HG02610 (cell line): Measurements from ENCODE around the gene PCA3.
A peak's percentile ranks its signal among the peaks of the same experiment; 100 is the strongest.
"Not testable (repeated sequence)": the region's sequence is repeated elsewhere in the genome, so short reads cannot be mapped to it uniquely, and the experiment has no call there.

Source experiments
- ATAC-seq: cut with Tn5 transposase; IDR thresholded peaks from one replicate; pipeline ENCODE4 v1.9.1; 2021; ENCODE audit warnings: mild to moderate bottlenecking, moderate library complexity; ENCODE audit not compliant: unreplicated experiment

The PCA3 gene

DNA sequence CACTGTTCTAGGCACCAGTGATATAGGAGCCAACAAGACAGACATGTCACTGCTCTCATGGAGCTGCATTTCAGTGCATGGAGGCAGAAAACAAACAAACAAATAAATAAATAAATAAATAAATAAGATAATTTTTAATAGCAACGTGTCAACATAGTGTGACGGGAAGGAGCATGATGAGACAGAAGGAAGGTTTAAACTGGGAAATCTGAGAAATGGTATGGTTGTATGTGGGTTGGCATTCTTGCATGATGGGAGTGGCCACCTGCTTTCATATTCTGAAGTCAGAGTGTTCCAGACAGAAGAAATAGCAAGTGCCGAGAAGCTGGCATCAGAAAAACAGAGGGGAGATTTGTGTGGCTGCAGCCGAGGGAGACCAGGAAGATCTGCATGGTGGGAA, at the start of gene PCA3:
Gene PCA3, plus strand, starts transcription at position 301 of the 400 bp plus-strand sequence.
- no peak for ATAC-seq

DNA sequence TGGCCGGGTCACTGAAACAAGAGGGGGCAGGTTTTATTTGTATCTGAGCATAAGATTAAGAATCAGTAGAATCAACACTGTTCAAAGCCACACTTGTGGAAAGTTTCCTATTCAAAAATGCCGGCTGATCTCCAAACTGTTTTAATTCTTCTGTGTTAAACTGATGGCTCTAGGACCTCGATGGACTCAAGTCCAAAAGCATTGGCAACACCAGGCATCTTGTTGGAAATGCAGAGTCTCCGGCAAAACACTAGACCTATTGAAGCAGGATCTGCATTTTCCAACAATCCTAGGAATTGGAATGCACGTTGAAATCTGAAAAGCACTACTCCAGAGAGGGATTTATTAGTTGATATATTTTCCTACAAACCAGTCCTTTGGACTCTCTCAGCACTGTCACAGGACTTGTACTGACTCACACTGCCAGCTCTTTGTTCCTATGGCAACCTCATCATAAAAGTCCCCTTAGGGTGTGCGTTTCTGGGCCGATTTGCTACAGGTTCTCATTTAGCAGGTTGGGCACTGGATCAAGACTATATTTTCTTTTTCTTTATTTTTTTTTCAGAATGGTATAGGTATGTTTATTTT, 48.1 kb upstream of the PCA3 start:
- no peak for ATAC-seq

DNA sequence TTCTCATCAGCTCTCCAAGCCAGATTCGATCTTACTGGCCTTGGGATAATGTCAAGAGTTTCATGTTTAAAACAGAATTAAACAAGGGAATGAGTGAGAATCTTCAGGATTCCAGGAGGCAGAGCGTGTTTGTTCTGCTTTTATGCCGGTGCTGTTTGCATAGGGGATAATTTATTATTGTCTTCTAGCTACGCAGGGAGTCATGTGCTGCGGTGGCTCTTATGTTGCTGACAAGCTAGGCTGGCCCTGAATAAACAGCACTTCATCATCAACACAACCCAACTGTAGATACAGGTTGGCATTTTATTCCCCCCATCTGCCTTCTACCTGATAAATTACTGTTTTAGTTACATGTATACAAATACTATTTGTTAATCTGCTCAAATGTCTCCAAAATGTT, 47.1 kb upstream of the PCA3 start:
- no peak for ATAC-seq

DNA sequence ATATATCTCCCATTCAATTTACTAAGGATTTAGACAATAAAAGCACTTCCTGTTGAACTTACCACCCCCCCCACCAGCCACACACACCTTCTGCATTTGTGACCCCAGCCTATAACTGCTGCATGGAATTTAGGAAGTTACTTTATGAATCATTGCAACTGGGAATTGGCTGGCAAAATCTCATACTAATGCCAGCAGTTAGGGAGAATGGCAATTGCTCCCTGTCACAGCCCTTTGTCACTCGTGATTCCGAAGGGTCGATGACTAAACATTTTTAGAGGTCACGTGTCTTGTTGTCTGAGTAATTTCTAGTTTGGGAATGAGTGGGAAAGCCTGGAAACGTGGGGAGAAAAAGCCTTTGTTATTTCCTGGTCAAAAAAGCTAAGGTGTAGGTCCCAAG, 46.6 kb upstream of the PCA3 start:
- no peak for ATAC-seq

DNA sequence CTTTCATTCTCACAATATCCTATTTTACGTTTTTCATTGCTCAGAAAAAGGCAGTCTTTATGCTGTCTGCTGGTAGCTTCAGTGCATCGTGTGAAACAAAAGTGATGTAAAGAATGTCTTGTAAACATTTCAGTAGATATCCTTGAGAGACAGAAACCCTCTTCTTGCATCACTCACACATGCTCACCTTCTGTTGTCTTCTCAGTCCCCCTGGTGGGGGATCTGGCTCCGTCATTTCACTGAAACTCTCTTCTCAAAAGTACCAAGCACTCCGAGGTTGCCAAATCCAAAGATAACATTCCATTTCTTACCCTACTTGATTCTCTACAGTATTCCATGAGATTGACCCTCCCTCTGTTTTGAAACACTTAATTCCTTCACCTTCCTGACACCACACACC, 46.1 kb upstream of the PCA3 start:
- no peak for ATAC-seq

DNA sequence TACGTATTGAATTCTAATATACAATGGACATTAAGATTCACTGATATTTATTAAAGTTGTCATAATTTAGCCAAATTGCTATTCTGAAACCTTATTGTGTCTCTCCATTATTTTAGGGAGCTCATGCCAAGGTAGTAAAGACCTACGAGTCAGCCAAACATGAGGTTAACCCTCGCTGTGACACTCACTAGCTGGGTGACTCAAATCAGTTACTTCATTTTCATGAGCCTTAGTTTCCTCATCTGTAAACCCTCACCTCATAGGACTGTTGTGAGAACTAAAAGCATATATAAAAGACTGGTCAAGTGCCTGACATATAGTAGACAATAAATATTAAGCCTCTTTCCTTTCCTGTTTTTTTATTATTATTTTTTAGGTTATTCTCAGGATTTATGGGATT, 44.0 kb upstream of the PCA3 start:
- ATAC-seq: no peak

DNA sequence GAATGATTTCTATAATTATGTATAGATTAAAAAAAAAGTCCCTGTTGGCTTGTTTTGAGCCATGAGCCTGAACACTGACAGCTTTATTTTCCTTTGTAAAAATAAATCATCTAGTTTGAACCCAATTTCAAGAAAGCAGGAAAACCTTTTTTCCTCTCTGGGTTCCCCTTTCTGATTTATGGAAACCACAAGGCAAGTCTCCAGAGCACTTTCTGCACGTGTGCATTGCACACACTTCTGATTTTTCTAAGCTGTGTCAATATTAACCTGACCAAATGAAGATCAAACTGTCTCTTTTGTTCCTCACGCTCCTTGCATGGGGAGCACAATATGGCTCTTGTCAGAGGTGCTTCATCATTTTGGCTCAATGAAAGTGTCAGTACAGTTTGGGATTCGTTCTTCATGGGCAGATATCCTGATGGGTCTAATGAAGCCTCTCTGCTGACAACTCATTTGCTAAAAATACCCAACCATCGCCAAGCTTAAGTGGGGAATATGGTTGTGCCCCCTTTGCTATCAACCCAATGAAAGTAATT, 39.2 kb upstream of the PCA3 start:
- no peak for ATAC-seq

DNA sequence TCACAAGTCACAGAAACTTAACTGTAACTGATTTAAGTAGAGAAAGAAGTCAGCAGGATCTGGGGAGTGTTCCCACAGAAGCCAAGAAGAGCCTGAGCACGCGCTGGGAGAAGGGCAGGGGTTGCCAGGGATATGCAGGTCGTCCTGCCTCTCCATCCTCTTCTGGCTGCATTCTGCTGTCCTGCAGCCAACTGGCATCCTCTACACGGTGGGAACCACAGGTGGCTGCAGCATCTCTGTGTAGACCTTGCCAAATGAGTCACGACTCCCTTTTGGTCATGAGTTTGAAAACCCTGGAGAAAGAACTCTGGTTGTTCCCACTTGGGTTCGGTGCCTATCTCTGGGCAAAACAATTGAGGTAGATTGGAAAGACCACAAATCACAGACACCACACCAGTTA, 38.4 kb upstream of the PCA3 start:
- no peak for ATAC-seq

DNA sequence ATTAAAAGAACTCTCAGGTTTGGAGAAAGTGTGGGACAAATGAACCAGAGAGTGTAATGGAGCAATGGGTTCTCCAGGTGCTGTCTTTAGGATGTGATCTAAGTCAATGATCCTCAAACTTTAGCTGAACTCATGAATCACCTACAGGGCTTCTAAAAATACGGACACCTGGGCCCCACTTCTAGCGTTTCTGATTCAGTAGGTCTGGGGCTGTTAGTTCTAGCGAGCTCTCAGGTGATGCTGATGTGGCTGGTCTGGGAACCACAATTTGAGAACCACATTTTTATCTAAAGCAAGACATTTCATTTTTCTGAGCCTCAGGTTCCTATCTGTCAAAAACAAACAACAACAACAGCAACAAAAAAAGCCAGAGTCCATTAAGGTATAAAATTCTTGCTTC, 35.1 kb upstream of the PCA3 start:
- ATAC-seq: no peak

DNA sequence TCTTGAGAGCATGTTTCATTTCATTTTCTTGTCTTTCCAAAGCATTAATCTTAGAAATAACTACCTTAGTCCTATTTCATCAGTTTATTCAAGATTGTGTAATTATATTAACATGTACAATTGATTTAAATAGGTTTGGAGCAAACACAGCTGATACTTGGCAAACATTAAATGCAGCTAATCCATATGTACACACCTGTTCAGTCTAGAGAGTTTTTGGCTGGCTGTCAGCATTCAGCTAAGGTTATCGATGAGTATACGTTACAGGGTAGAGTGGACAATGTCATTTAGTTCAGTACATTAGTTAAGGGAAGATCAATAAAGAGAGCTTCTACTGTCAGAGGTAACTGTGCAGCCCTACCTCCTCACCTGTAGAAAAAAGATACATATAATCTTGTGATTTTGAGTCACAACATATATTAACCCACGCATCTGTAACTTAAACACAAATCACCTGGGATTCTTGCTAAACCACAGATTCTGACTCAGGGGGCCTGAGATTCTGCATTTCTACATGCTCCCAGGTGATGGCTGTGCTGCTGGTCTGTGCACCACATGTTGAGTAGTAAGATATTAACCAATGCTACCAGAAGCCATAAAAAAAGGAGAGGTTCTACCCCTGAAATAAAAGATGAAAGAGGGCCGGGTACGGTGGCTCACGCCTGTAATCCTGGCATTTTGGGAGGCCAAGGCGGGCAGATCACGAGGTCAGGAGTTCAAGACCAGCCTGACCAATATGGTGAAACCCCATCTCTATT, 34.1 kb upstream of the PCA3 start:
- ATAC-seq: no peak

DNA sequence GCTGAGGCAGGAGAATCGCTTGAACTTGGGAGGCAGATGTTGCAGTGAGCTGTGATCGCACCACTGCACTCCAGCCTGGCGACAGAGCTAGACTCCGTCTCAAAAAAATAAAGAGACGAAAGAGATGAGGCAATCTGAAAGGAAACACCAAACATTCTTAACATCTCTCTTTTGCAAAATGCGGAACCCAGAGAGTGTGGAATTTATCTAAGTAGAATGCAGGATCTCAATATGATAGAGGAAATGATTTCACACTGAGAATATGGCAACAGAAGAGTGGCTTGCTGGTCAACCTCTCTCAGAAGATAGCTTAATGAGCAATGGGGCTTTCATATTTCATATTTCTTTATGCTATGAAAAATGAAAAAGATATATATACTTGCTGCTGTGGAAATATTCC, 33.4 kb upstream of the PCA3 start:
- ATAC-seq: no peak

DNA sequence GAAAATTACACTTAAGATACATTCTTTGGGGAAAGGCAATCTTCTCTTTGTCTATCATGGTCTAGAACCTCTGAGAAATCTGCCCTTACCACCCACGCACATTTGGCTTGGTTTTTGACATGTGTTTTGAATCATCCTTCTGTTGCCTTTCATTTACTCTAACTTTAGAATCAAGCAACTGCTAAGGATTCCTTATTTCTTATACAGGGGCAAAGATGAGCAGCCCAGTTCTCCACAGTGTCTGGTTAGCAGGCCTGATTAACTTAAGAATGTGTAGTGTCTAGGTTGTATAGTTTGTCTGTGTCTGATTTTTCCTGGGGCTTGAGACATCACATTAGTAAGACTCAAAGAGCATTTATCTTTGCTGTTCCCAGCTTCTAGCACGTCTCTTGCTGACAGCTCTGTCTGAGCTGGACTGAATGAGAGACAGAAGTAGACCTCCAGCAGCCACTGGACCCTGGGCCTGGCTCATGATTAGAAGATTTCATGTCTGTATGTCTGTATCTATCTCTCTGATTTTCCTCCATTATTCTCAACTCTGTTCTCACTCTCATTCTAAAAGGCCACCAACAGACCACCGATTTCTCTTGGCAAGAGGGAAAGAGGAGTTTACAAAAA, 31.8 kb upstream of the PCA3 start:
- no peak for ATAC-seq

DNA sequence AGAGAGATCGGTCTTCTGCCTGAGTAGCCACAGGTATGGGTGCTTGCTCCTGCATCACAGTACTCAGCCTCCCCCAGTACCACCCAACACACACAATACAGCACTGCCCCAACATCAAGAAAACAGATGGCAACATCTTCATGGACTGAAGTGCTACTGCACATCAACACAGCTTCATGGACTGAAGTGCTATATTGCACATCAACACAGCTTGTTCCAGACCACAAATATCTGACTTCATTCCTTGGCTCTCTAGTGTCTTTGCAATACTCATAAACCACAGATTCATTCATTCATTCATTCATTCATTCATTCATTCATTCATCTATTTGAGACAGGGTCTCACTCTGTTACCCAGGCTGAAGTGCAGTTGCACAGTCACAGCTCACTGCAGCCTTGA, 31.1 kb upstream of the PCA3 start:
- no peak for ATAC-seq

DNA sequence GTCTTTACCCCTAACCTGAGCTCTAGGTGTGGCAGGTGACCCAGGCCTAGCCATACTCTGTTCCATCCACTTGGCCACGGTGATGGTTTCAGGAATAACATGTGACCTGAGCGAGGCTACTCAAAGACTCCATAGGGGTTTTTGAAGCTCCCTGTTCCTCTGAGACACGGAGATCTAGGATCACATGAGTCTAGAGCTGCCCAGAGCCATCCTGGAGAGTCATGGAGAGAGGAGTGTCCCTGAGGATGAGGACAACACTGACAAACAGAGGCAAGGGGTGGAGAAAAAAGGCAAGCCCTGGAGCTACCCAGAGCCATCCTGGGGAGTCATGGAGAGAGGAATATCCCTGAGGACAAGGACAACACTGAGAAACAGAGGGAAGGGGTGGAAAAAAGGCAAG, 29.5 kb upstream of the PCA3 start:
- no peak for ATAC-seq

DNA sequence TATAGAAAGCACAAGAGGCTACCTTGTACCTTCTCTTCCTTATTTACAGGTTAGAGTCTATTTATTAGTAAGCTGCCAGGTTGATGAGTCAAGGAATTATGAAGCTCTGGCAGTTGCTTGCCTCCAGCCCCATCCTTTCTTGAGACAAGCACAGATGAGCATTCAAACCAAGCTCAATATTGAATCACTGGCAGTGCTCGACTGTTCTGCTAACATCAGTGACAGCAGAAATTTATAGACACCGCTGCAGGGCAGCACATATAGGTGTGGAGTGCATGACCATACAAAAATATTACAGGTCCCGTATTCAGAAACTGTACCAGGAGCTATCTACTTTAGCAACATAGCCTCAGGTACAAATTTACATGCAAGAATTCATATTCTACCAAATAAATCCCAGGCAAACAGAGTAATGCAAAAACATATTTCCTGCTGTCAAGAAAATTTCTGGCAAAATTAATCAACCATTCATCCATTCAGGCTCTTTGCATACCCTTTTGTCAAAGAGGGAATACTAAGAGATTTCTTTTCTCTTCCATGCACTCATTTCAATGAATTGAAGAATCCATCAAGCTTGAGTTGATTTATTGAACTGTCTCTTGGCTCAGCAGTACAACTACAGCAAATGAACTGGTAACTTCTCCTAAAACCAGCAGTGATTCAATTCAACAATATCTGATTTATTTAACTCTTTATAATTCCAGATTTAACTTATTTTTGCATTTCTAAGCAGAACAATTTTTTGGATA, 26.9 kb upstream of the PCA3 start:
- no peak for ATAC-seq

DNA sequence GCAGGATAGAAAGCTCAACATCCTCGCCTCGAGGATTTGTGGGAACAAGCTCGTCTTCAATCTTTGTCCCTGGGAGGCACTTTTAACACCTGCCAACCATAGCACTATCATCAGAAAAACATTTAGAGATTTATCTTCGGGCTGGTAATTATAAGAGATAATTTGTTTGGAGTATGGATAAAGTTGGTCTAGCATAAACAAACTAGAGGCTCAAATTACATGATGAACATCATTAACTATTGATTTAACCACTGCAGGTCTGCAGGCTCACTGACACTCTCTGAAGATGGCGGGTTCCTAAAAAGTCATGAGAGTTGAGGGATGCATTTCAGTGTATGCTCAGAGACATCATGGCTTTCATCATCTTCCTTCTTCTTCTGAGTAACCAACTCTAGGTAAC, 25.8 kb upstream of the PCA3 start:
- ATAC-seq: no peak

DNA sequence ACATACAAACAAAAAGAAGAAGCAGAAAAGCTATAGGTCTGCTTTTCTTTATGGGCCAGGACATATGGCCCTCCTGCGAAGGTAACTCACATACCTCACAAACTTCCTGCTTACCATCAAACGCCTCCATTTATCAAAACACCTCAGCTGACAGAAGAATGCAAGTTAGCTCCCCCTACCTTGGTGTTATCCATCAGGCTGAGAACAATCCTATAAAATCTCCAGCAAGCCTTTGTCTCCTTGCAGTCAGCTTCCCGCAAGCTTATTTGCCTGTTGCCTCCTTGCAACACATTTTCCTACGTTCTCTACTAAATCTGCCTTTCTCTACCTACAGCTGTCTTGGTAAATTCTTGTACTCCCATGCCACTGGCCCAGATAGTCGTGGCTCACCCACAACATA, 22.7 kb upstream of the PCA3 start:
- no peak for ATAC-seq

DNA sequence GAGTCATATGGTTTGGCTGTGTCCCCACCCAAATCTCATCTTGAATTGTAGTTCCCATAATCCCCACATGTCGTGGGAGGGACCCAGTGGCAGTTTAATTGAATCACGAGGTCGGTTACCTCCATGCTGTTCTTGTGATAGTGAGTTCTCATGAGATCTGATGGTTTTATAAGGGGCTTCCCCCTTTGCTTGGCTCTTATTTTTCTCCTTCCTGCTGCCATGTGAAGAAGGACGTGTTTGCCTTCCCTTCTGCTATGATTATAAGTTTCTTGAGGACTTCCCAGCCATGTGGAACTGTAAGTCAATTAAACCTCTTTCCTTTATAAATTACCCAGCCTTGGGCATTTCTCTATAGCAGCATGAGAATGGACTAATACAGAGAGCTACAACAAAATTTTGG, 21.3 kb upstream of the PCA3 start:
- not testable (repeated sequence) for ATAC-seq

DNA sequence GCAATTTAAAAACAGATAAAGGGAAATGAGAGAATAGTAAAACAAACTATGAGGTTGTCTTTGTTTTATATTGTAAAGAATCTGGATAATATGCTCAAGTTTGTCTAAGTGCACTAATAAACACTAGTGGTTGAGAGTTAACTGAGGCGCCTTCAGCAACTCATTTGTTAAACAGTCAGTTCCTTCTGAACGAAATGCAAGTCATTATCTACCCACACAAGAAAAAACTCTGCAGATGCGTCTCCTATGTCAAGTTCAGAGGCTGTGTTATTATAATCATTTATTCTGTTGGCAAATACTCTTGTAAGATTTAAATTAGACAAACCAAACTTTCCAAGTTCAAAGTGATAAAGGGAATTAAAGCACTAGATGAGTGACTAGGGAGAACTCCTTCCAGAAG, 20.3 kb upstream of the PCA3 start:
- no peak for ATAC-seq

DNA sequence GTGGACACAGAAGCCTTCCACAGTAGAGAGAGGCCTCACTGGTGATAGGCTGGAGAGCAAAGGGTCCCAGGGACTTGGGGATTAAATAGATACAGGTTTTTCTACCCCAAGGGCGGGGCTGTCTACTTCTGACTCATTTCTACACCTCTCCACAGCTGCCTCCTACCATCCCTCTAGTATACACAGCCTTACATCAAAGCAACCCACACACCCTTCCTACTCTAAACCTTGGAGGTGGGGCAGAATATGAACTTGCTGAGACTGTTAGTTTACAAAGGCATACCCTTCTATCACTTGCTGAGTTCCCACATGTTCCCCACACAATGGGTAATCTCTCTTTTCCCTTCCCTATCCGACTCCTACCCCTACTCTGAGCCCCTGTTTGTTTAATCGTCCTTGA, 19.9 kb upstream of the PCA3 start:
- no peak for ATAC-seq

DNA sequence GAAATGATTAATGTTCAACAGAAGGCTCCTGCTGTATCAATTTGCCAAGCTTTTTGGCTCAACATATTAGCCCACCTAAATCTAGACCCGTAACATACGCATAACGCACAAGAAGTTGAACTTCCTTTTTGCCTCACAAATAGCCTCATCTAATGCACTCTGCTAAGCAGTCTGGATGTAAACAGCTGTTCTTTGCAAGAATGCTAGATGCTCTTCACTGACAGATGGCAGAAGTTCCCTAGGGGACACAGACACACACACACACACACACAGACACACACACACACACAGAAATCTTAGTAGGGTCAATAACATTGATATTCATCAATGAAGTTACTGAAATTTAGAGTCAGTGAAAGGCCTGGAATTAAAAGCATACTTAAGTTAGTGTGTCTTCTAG, 13.2 kb upstream of the PCA3 start:
- no peak for ATAC-seq

DNA sequence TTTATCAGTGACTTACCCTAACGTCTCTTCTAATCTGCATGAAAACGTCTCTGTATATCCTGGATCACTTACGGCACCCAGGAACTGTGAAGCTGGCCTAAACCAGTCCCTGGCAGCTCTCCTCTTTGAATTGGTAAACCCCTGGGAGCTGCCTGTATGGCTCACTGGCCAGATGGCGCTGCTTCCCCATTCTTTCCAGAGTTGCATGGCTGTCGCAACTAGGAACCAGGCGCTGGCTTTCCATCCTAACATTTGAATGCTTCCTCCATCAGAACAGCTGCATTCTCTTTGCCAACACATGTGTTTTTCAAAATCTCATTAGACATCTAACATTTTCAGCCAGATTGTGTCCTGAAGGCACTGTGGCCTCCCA, 8.0 kb upstream of the PCA3 start:
- peak; percentile 10 for ATAC-seq
